HEK293 (cell line): ENCODE data around the gene ACSL5.

Source experiments
- HOXD13 ChIP-seq: sonication (generic); formaldehyde crosslinking; IDR thresholded peaks from 2 replicates; pipeline ENCODE4 v1.8.0; 2022; ENCODE audit warnings: missing genetic modification reagents, borderline replicate concordance
- ZBTB8A ChIP-seq: fragments of 450-650 bp; formaldehyde crosslinking; IDR thresholded peaks from 2 replicates; pipeline ENCODE4 v1.5.1; 2016; ENCODE audit warnings: missing biosample characterization, missing genetic modification characterization
- ZFP37 ChIP-seq: fragments of 450-650 bp; formaldehyde crosslinking; IDR thresholded peaks from 2 replicates; pipeline ENCODE4 v1.5.1; 2016; ENCODE audit warnings: missing biosample characterization, missing genetic modification characterization
- ZNF19 ChIP-seq: fragments of 450-650 bp; formaldehyde crosslinking; IDR thresholded peaks from 2 replicates; pipeline ENCODE4; 2016; ENCODE audit warnings: missing biosample characterization, missing genetic modification characterization, low read depth
- ZNF274 ChIP-seq, 2 experiments: fragments of 200-500 bp in 1 of 2; fragments of 450-650 bp in 1 of 2; sonication (Bioruptor generic) in 1 of 2; formaldehyde crosslinking in 1 of 2; IDR thresholded peaks; 2 replicates each; pipeline versions ENCODE4 v1.5.1 to v1.6.1; 2014 to 2016; ENCODE audit warnings: borderline replicate concordance in 1 of 2, inconsistent platforms in 1 of 2, low read length in 1 of 2, missing biosample characterization in 1 of 2, missing genetic modification characterization in 1 of 2
- ZNF366 ChIP-seq: fragments of 450-650 bp; formaldehyde crosslinking; conservative IDR thresholded peaks from 2 replicates; pipeline ENCODE4 v1.5.1; 2016; ENCODE audit warnings: missing biosample characterization, missing genetic modification characterization
- ZNF558 ChIP-seq: fragments of 450-650 bp; formaldehyde crosslinking; IDR thresholded peaks from 2 replicates; pipeline ENCODE4 v1.5.1; 2016; ENCODE audit warnings: missing biosample characterization, missing genetic modification characterization
- ZNF768 ChIP-seq: fragments of 450-650 bp; formaldehyde crosslinking; IDR thresholded peaks from 2 replicates; pipeline ENCODE4 v1.5.1; 2018; ENCODE audit warnings: missing biosample characterization, mild to moderate bottlenecking, missing genetic modification characterization
- TF ChIP-seq, protein P1 (sequence below): fragments of 450-650 bp; formaldehyde crosslinking; IDR thresholded peaks from 2 replicates; pipeline ENCODE4 v1.5.1; 2016; ENCODE audit warnings: missing biosample characterization, missing genetic modification characterization
- TF ChIP-seq, protein P2 (sequence below): fragments of 450-650 bp; formaldehyde crosslinking; IDR thresholded peaks from 2 replicates; pipeline ENCODE4 v1.5.1; 2016; ENCODE audit warnings: missing biosample characterization, missing genetic modification characterization
- TF ChIP-seq, protein P3 (sequence below): fragments of 450-650 bp; formaldehyde crosslinking; IDR thresholded peaks from 2 replicates; pipeline ENCODE4 v1.5.1; 2016; ENCODE audit warnings: missing biosample characterization, missing genetic modification characterization, low read depth

DNA sequence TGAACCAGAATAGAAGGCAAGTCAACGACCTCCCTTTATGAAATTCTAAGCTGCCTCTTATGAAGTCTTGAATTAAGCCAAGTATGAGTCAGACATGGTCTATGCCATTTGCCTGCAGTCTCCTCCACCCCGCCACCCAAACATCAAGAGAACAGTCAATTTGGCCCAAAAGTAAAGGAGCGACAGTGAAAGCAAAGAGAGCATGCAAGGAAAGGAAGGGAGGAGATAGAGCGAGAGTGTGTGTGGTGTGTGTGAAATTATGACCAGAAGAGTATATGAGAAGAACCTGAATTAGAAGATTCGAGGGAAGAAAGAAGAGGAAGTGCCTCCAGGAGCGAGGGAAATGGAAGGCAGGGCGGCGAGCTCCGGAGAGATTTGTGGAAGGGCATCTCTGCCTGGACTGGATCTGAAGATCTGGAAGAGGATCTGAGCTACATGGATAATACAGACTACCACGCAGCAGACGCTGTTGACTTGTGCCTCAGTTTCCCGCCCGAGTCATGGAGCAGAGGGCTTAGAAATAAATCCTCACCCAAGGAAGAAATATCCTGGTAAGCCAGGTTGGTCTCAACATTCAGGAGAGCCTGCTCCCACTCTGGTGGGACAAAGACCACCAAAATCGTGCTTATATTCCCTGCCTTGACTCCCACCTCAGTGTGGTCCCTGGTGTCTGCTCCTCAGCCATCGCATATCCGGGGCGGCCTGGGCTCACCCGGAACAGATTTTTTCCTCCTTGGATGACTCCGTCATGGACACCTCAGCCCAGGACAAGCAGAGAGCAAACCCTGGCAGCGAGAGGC lies 72.3 kb downstream of the ACSL5 start:
- TF ChIP-seq ZNF19 (tag by site-specific recombination) (no peak), ZNF558 (tag by site-specific recombination) (no peak), ZNF768 (tag by site-specific recombination) (no peak), ZNF366 (peak; percentile 77), ZNF274 (IDR thresholded peaks at IDR 0.05; ENCODE audit: low read length) (no peak), ZNF274 (tag by site-specific recombination; IDR thresholded peaks at IDR 0.05; ENCODE audit: borderline replicate concordance) (no peak), ZBTB8A (no peak), ZFP37 (no peak), HOXD13 (CRISPR knock-in tag) (no peak)
- TF ChIP-seq, protein P1, sequence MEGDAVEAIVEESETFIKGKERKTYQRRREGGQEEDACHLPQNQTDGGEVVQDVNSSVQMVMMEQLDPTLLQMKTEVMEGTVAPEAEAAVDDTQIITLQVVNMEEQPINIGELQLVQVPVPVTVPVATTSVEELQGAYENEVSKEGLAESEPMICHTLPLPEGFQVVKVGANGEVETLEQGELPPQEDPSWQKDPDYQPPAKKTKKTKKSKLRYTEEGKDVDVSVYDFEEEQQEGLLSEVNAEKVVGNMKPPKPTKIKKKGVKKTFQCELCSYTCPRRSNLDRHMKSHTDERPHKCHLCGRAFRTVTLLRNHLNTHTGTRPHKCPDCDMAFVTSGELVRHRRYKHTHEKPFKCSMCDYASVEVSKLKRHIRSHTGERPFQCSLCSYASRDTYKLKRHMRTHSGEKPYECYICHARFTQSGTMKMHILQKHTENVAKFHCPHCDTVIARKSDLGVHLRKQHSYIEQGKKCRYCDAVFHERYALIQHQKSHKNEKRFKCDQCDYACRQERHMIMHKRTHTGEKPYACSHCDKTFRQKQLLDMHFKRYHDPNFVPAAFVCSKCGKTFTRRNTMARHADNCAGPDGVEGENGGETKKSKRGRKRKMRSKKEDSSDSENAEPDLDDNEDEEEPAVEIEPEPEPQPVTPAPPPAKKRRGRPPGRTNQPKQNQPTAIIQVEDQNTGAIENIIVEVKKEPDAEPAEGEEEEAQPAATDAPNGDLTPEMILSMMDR (tag by site-specific recombination) = no peak
- TF ChIP-seq, protein P2, sequence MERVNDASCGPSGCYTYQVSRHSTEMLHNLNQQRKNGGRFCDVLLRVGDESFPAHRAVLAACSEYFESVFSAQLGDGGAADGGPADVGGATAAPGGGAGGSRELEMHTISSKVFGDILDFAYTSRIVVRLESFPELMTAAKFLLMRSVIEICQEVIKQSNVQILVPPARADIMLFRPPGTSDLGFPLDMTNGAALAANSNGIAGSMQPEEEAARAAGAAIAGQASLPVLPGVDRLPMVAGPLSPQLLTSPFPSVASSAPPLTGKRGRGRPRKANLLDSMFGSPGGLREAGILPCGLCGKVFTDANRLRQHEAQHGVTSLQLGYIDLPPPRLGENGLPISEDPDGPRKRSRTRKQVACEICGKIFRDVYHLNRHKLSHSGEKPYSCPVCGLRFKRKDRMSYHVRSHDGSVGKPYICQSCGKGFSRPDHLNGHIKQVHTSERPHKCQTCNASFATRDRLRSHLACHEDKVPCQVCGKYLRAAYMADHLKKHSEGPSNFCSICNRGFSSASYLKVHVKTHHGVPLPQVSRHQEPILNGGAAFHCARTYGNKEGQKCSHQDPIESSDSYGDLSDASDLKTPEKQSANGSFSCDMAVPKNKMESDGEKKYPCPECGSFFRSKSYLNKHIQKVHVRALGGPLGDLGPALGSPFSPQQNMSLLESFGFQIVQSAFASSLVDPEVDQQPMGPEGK (tag by site-specific recombination) = no peak
- TF ChIP-seq, protein P3, sequence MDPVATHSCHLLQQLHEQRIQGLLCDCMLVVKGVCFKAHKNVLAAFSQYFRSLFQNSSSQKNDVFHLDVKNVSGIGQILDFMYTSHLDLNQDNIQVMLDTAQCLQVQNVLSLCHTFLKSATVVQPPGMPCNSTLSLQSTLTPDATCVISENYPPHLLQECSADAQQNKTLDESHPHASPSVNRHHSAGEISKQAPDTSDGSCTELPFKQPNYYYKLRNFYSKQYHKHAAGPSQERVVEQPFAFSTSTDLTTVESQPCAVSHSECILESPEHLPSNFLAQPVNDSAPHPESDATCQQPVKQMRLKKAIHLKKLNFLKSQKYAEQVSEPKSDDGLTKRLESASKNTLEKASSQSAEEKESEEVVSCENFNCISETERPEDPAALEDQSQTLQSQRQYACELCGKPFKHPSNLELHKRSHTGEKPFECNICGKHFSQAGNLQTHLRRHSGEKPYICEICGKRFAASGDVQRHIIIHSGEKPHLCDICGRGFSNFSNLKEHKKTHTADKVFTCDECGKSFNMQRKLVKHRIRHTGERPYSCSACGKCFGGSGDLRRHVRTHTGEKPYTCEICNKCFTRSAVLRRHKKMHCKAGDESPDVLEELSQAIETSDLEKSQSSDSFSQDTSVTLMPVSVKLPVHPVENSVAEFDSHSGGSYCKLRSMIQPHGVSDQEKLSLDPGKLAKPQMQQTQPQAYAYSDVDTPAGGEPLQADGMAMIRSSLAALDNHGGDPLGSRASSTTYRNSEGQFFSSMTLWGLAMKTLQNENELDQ (tag by site-specific recombination) = no peak
